T-cell (primary cell): ENCODE measurements around the gene JAG1. TPM values are rescaled to one million over a fixed set of nuclear protein-coding genes. Genes with fewer than 3 reads are reported as not detected.
"Not testable (repeated sequence)": the region's sequence is repeated elsewhere in the genome, so short reads cannot be mapped to it uniquely, and the experiment has no call there.

ENCODE experiments used
- ATAC-seq, 4 experiments: fragments of 200-7000 bp in 3 of 4; fragments of 150-1000 bp in 1 of 4; cut with Tn5 transposase; replicated peaks in 1 of 4; 1 replicate in 3 of 4; 2 replicates in 1 of 4; pipeline ENCODE4 v1.10.0; 2021; ENCODE audit warnings: moderate library complexity in 3 of 4, mild to moderate bottlenecking in 2 of 4, moderate number of reproducible peaks in 1 of 4
- CTCF ChIA-PET, 2 donors: fragments of 300-600 bp; sonication (Branson Sonifier 250); formaldehyde crosslinking; loops; one replicate each; lab custom pipeline; 2022; ENCODE audit warnings: antibody characterized with exemption in 2 of 2; lab: Charles Lee
- POLR2A ChIA-PET, 2 donors: fragments of 300-600 bp; sonication (Branson Sonifier 250); formaldehyde crosslinking; loops; one replicate each; lab custom pipeline; 2022; ENCODE audit warnings: antibody characterized with exemption in 2 of 2; lab: Charles Lee
- DNase-seq, 35 experiments: peaks; one replicate each; pipeline versions ENCODE4 v3.0.0 to v3.0.0-alpha.2; 2013 to 2023
- H3K27ac ChIP-seq: one replicate; pipeline ENCODE4 v1.5.1; 2013; ENCODE audit warnings: low read length
- H3K27me3 ChIP-seq, 2 experiments: replicated peaks in 1 of 2; 1 replicate in 1 of 2; 2 replicates in 1 of 2; pipeline versions ENCODE4 v1.6.1 to v1.7.0; 2013; ENCODE audit warnings: low read length in 1 of 2, mixed read lengths in 1 of 2; ENCODE audit not compliant: control insufficient read depth in 2 of 2, insufficient read depth in 2 of 2; ENCODE audit errors: extremely low read depth in 1 of 2
- H3K36me3 ChIP-seq, 2 donors: 1 replicate in 1 of 2; 2 replicates in 1 of 2; pipeline versions ENCODE4 v1.6.1 to v1.7.0; 2013; ENCODE audit warnings: low read length in 1 of 2; ENCODE audit not compliant: control insufficient read depth in 2 of 2, insufficient read depth in 1 of 2; ENCODE audit errors: extremely low read depth in 1 of 2
- H3K4me1 ChIP-seq, 2 experiments: 1 replicate in 1 of 2; 2 replicates in 1 of 2; pipeline versions ENCODE4 v1.6.1 to v1.7.0; 2013; ENCODE audit warnings: low read length in 2 of 2, mixed read lengths in 1 of 2; ENCODE audit not compliant: insufficient read depth in 2 of 2, control insufficient read depth in 1 of 2; ENCODE audit errors: extremely low read depth in 1 of 2
- H3K4me3 ChIP-seq, 2 donors: 1 replicate in 1 of 2; 2 replicates in 1 of 2; pipeline versions ENCODE4 v1.5.1 to v1.7.0; 2013; ENCODE audit warnings: mild to moderate bottlenecking in 2 of 2, low read length in 1 of 2, moderate library complexity in 1 of 2; ENCODE audit not compliant: control insufficient read depth in 1 of 2; ENCODE audit errors: extremely low read depth in 1 of 2
- H3K9me3 ChIP-seq: 2 replicates; pipeline ENCODE4 v1.7.0; 2013
- H3K27ac Mint-ChIP-seq, 2 donors: one replicate each; pipeline ENCODE4 v1.8.0; 2020 to 2021; ENCODE audit warnings: mild to moderate bottlenecking in 2 of 2, mixed read lengths in 2 of 2
- H3K27me3 Mint-ChIP-seq, 2 donors: one replicate each; pipeline ENCODE4 v1.8.0; 2021 to 2022; ENCODE audit warnings: mixed read lengths in 2 of 2
- H3K36me3 Mint-ChIP-seq: one replicate; pipeline ENCODE4 v1.8.0; 2021; ENCODE audit warnings: mixed read lengths
- H3K4me1 Mint-ChIP-seq, 3 donors: one replicate each; pipeline ENCODE4 v1.8.0; 2020 to 2022; ENCODE audit warnings: mixed read lengths in 3 of 3, mild to moderate bottlenecking in 1 of 3
- H3K4me3 Mint-ChIP-seq, 3 donors: one replicate each; pipeline ENCODE4 v1.8.0; 2020 to 2022; ENCODE audit warnings: mild to moderate bottlenecking in 3 of 3, mixed read lengths in 3 of 3, moderate library complexity in 3 of 3
- H3K9me3 Mint-ChIP-seq, 3 donors: one replicate each; pipeline ENCODE4 v1.8.0; 2020 to 2022; ENCODE audit warnings: mixed read lengths in 3 of 3
- WGBS: methylation state at CpG from one replicate; pipeline ENCODE4 v1.1.5; 2013; ENCODE audit warnings: missing lambda C conversion rate; ENCODE audit not compliant: insufficient coverage; 5-methylcytosine and 5-hydroxymethylcytosine counted together
- total RNA-seq, 35 experiments: library from RNA in 6 of 35; stranded (reverse) in 6 of 35; fragments of 120-200 nt in 1 of 35; gene quantifications; one replicate each; pipeline versions ENCODE4 v1.2.1 to v1.2.4 and lab custom pipeline; 2013 to 2026

The JAG1 gene
- total RNA-seq, 5 donors from 2014 or later (not counting 1 experiment from before 2014, with no cell fraction given): 0.12 to 1.1 (median 0.56) TPM

- POLR2A ChIA-PET, H3K9me3 ChIP-seq, H3K27me3 Mint-ChIP-seq, H3K4me3 ChIP-seq, H3K27me3 ChIP-seq, ATAC-seq, H3K27ac ChIP-seq, DNase-seq, H3K4me3 Mint-ChIP-seq, H3K36me3 Mint-ChIP-seq, CTCF ChIA-PET, H3K27ac Mint-ChIP-seq, H3K4me1 Mint-ChIP-seq, H3K36me3 ChIP-seq, H3K4me1 ChIP-seq, H3K9me3 Mint-ChIP-seq: not testable (repeated sequence)
- 94% methylated on average over 3 of the region's 10 CpGs for WGBS
Measured at GRCh38 chr20:10590446-10590845, 83.4 kb downstream of the JAG1 start.

Other genes starting within 250 kb of the JAG1 start
- gene MKKS, start 239.8 kb downstream of the JAG1 start, total RNA-seq: 10 to 100 TPM in 3 of 5 donors, 1 to 10 TPM in 2; 5.1 to 13.5 (median 11.9) TPM
- gene SLX4IP, start 238.7 kb downstream of the JAG1 start, total RNA-seq: 1 to 10 TPM; 4.2 to 5.9 (median 5.2) TPM